Measurements from ENCODE around the gene PDE1A.

- no peak for TF ChIP-seq CTCF (IDR thresholded peaks at IDR 0.05)
- TF ChIP-seq POLR2AphosphoS5 (IDR thresholded peaks at IDR 0.05): no peak
- TF ChIP-seq POLR2A (IDR thresholded peaks at IDR 0.05): no peak
Observed at GRCh38 chr2:182456784-182457183, 29.9 kb upstream of the PDE1A start.
